ENCODE results near the gene SAMD13.

SAMD13 gene

GRCh38 chr1:84347271-84347931 is 45.9 kb downstream of the SAMD13 start:
- DNase-seq = no peak

- DNase-seq = no peak
These were observed 46.5 kb downstream of the SAMD13 start for GRCh38 chr1:84347932-84348555.

GRCh38 chr1:84348759-84349158 is 47.3 kb downstream of the SAMD13 start:
- DNase-seq = no peak

GRCh38 chr1:84350104-84350503 is 48.6 kb downstream of the SAMD13 start:
- DNase-seq = no peak

GRCh38 chr1:84350550-84350949 is 49.0 kb downstream of the SAMD13 start:
- no peak for DNase-seq

- DNase-seq = no peak
These were observed 51.0 kb downstream of the SAMD13 start for GRCh38 chr1:84352298-84353106.

GRCh38 chr1:84353695-84354094 is 52.2 kb downstream of the SAMD13 start:
- no peak for DNase-seq

- no peak for DNase-seq
These were observed 54.0 kb downstream of the SAMD13 start for GRCh38 chr1:84355556-84355955.

- no peak for DNase-seq
These were observed 55.4 kb downstream of the SAMD13 start for GRCh38 chr1:84356881-84357280.

GRCh38 chr1:84358695-84359094 is 57.2 kb downstream of the SAMD13 start:
- DNase-seq = no peak

GRCh38 chr1:84360316-84360715 is 58.8 kb downstream of the SAMD13 start:
- no peak for DNase-seq

- DNase-seq = no peak
These were observed 60.3 kb downstream of the SAMD13 start for GRCh38 chr1:84361796-84362195.

- DNase-seq = no peak
These were observed 61.5 kb downstream of the SAMD13 start for GRCh38 chr1:84363019-84363418.

- DNase-seq = no peak
These were observed 62.1 kb downstream of the SAMD13 start for GRCh38 chr1:84363622-84364021.

- DNase-seq = peak; percentile 12
These were observed 64.0 kb downstream of the SAMD13 start for GRCh38 chr1:84365225-84366221.

GRCh38 chr1:84366786-84367185 is 65.3 kb downstream of the SAMD13 start:
- no peak for DNase-seq

- no peak for DNase-seq
These were observed 65.7 kb downstream of the SAMD13 start for GRCh38 chr1:84367219-84367618.

GRCh38 chr1:84368441-84368840 is 66.9 kb downstream of the SAMD13 start:
- DNase-seq = no peak

GRCh38 chr1:84370266-84370665 is 68.8 kb downstream of the SAMD13 start:
- DNase-seq = no peak

GRCh38 chr1:84370831-84371394 is 69.4 kb downstream of the SAMD13 start:
- no peak for DNase-seq

GRCh38 chr1:84373436-84374141 is 72.1 kb downstream of the SAMD13 start:
- no peak for DNase-seq
